WTC11 (cell line): ENCODE data around the gene CACNG7. TPM values are rescaled to one million over a fixed set of nuclear protein-coding genes. Genes with fewer than 3 reads are reported as not detected.

Experiments used
- ATAC-seq: fragments of 200-7000 bp; cut with Tn5 transposase; 2 replicates; pipeline ENCODE4 v1.10.0; 2021; ENCODE audit warnings: mild to moderate bottlenecking, moderate library complexity
- CTCF ChIA-PET: fragments of 300-600 bp; sonication (Branson Sonifier 250); formaldehyde crosslinking; loops from one replicate; lab custom pipeline; 2021; ENCODE audit warnings: antibody characterized with exemption; lab: Charles Lee
- POLR2A ChIA-PET: fragments of 350-600 bp; sonication (Branson Sonifier 250); formaldehyde crosslinking; loops from one replicate; lab custom pipeline; 2021; ENCODE audit warnings: antibody characterized with exemption; lab: Charles Lee
- DNase-seq: peaks from one replicate; pipeline ENCODE4 v3.0.0; 2021; ENCODE audit warnings: low spot score
- H3K27ac Mint-ChIP-seq: 2 replicates; pipeline ENCODE4 v1.8.0; 2021; ENCODE audit warnings: mixed read lengths
- H3K27me3 Mint-ChIP-seq: 2 replicates; pipeline ENCODE4 v1.8.0; 2021; ENCODE audit warnings: low read depth, mild to moderate bottlenecking, moderate library complexity, mixed read lengths
- H3K36me3 Mint-ChIP-seq: 2 replicates; pipeline ENCODE4 v1.8.0; 2021; ENCODE audit warnings: mixed read lengths
- H3K4me1 Mint-ChIP-seq: 2 replicates; pipeline ENCODE4 v1.8.0; 2022; ENCODE audit warnings: mixed read lengths
- H3K4me3 Mint-ChIP-seq: 2 replicates; pipeline ENCODE4 v1.8.0; 2021; ENCODE audit warnings: mild to moderate bottlenecking, moderate library complexity, mixed read lengths
- H3K9me3 Mint-ChIP-seq: 2 replicates; pipeline ENCODE4 v1.8.0; 2021; ENCODE audit warnings: mixed read lengths
- ATF1 ChIP-seq: sonication (generic); formaldehyde crosslinking; IDR thresholded peaks from 2 replicates; pipeline ENCODE4 v1.8.1; 2023; ENCODE audit warnings: mild to moderate bottlenecking, moderate library complexity, missing genetic modification reagents
- CREM ChIP-seq: sonication (generic); formaldehyde crosslinking; IDR thresholded peaks from 2 replicates; pipeline ENCODE4 v1.8.1; 2022; ENCODE audit warnings: mild to moderate bottlenecking, missing genetic modification reagents, moderate library complexity
- EMX1 ChIP-seq: fragments of 250-450 bp; sonication (Bioruptor Pico); IDR thresholded peaks from 2 replicates; pipeline ENCODE4 v1.8.0; 2021; ENCODE audit warnings: mild to moderate bottlenecking
- FOXK1 ChIP-seq: sonication (generic); formaldehyde crosslinking; IDR thresholded peaks from 2 replicates; pipeline ENCODE4 v1.8.0; 2022; ENCODE audit warnings: mild to moderate bottlenecking, moderate library complexity, missing genetic modification reagents
- JAZF1 ChIP-seq: fragments of 250-450 bp; sonication (Bioruptor Pico); IDR thresholded peaks from 2 replicates; pipeline ENCODE4 v1.9.0; 2021; ENCODE audit warnings: moderate library complexity, mild to moderate bottlenecking, inconsistent platforms
- MXD4 ChIP-seq: fragments of 250-450 bp; sonication (Bioruptor Pico); IDR thresholded peaks from 2 replicates; pipeline ENCODE4 v1.8.0; 2021; ENCODE audit warnings: mild to moderate bottlenecking, moderate library complexity, borderline replicate concordance
- NFE2L1 ChIP-seq: sonication (generic); formaldehyde crosslinking; IDR thresholded peaks from 2 replicates; pipeline ENCODE4 v1.8.1; 2023; ENCODE audit warnings: missing genetic modification reagents
- OVOL2 ChIP-seq: fragments of 250-450 bp; sonication (Bioruptor Pico); IDR thresholded peaks from 2 replicates; pipeline ENCODE4 v1.9.0; 2021; ENCODE audit warnings: mild to moderate bottlenecking, borderline replicate concordance
- SMAD3 ChIP-seq: sonication (generic); formaldehyde crosslinking; IDR thresholded peaks from 2 replicates; pipeline ENCODE4 v1.8.0; 2022; ENCODE audit warnings: missing genetic modification reagents, mild to moderate bottlenecking, borderline replicate concordance
- TCF7 ChIP-seq: sonication (generic); formaldehyde crosslinking; IDR thresholded peaks from 2 replicates; pipeline ENCODE4 v1.8.0; 2022; ENCODE audit warnings: mild to moderate bottlenecking, low read depth, missing genetic modification reagents, moderate library complexity
- TEAD1 ChIP-seq: sonication (generic); formaldehyde crosslinking; IDR thresholded peaks from 2 replicates; pipeline ENCODE4 v1.8.0; 2022; ENCODE audit warnings: mild to moderate bottlenecking, missing genetic modification reagents
- TEAD4 ChIP-seq: sonication (generic); formaldehyde crosslinking; IDR thresholded peaks from 2 replicates; pipeline ENCODE4 v1.8.0; 2022; ENCODE audit warnings: mild to moderate bottlenecking, missing genetic modification reagents
- ZNF138 ChIP-seq: sonication (generic); formaldehyde crosslinking; conservative IDR thresholded peaks from 2 replicates; pipeline ENCODE4 v1.8.1; 2022; ENCODE audit warnings: mild to moderate bottlenecking, moderate library complexity, missing genetic modification reagents
- ZNF232 ChIP-seq: sonication (generic); formaldehyde crosslinking; IDR thresholded peaks from 2 replicates; pipeline ENCODE4 v1.8.0; 2022; ENCODE audit warnings: mild to moderate bottlenecking, missing genetic modification reagents
- ZNF512 ChIP-seq: sonication (generic); formaldehyde crosslinking; IDR thresholded peaks from 2 replicates; pipeline ENCODE4 v1.8.1; 2022; ENCODE audit warnings: missing genetic modification reagents, borderline replicate concordance
- ZNF532 ChIP-seq: fragments of 250-450 bp; sonication (Bioruptor Pico); IDR thresholded peaks from 2 replicates; pipeline ENCODE4 v1.9.0; 2021; ENCODE audit warnings: mild to moderate bottlenecking, borderline replicate concordance
- total RNA-seq: library from RNA; stranded (reverse); gene quantifications from 3 replicates; pipeline ENCODE4 v1.2.3, GENCODE V29; 2021
- TF ChIP-seq, protein P1 (sequence below): sonication (generic); formaldehyde crosslinking; conservative IDR thresholded peaks from 2 replicates; pipeline ENCODE4 v1.8.1; 2022; ENCODE audit warnings: mild to moderate bottlenecking, missing genetic modification reagents
- TF ChIP-seq, protein P2 (sequence below): sonication (generic); formaldehyde crosslinking; IDR thresholded peaks from 2 replicates; pipeline ENCODE4 v1.8.1; 2023; ENCODE audit warnings: mild to moderate bottlenecking, moderate library complexity, missing genetic modification reagents
- TF ChIP-seq, protein P3 (sequence below): fragments of 250-450 bp; sonication (Bioruptor Pico); IDR thresholded peaks from 2 replicates; pipeline ENCODE4 v1.9.0; 2021; ENCODE audit warnings: moderate library complexity, mild to moderate bottlenecking, inconsistent platforms, borderline replicate concordance
- TF ChIP-seq, protein P4 (sequence below): sonication (generic); formaldehyde crosslinking; IDR thresholded peaks from 2 replicates; pipeline ENCODE4 v1.8.0; 2023; ENCODE audit warnings: missing genetic modification reagents
- TF ChIP-seq, protein P5 (sequence below): sonication (generic); formaldehyde crosslinking; IDR thresholded peaks from 2 replicates; pipeline ENCODE4 v1.8.0; 2022; ENCODE audit warnings: mild to moderate bottlenecking, missing genetic modification reagents

Gene CACNG7
- total RNA-seq, 1 experiment from 2014 or later, result 33.3 TPM

- TF ChIP-seq, protein P1, sequence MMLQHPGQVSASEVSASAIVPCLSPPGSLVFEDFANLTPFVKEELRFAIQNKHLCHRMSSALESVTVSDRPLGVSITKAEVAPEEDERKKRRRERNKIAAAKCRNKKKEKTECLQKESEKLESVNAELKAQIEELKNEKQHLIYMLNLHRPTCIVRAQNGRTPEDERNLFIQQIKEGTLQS (CRISPR knock-in tag), result no peak
- TF ChIP-seq ZNF512 (CRISPR knock-in tag) (no peak), ZNF138 (CRISPR knock-in tag) (no peak), TEAD1 (CRISPR knock-in tag) (0 out of 2 replicates have a peak, but pooled peaks have one; percentile 22), TCF7 (CRISPR knock-in tag) (no peak), ZNF232 (no peak), OVOL2 (no peak)
- TF ChIP-seq, protein P2, sequence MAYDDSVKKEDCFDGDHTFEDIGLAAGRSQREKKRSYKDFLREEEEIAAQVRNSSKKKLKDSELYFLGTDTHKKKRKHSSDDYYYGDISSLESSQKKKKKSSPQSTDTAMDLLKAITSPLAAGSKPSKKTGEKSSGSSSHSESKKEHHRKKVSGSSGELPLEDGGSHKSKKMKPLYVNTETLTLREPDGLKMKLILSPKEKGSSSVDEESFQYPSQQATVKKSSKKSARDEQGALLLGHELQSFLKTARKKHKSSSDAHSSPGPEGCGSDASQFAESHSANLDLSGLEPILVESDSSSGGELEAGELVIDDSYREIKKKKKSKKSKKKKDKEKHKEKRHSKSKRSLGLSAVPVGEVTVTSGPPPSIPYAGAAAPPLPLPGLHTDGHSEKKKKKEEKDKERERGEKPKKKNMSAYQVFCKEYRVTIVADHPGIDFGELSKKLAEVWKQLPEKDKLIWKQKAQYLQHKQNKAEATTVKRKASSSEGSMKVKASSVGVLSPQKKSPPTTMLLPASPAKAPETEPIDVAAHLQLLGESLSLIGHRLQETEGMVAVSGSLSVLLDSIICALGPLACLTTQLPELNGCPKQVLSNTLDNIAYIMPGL, result no peak
- TF ChIP-seq, protein P3, sequence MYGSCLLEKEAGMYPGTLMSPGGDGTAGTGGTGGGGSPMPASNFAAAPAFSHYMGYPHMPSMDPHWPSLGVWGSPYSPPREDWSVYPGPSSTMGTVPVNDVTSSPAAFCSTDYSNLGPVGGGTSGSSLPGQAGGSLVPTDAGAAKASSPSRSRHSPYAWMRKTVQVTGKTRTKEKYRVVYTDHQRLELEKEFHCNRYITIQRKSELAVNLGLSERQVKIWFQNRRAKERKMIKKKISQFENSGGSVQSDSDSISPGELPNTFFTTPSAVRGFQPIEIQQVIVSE (CRISPR knock-in tag), result no peak
- TF ChIP-seq, protein P4, sequence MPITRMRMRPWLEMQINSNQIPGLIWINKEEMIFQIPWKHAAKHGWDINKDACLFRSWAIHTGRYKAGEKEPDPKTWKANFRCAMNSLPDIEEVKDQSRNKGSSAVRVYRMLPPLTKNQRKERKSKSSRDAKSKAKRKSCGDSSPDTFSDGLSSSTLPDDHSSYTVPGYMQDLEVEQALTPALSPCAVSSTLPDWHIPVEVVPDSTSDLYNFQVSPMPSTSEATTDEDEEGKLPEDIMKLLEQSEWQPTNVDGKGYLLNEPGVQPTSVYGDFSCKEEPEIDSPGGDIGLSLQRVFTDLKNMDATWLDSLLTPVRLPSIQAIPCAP (CRISPR knock-in tag), result no peak
- TF ChIP-seq, protein P5, sequence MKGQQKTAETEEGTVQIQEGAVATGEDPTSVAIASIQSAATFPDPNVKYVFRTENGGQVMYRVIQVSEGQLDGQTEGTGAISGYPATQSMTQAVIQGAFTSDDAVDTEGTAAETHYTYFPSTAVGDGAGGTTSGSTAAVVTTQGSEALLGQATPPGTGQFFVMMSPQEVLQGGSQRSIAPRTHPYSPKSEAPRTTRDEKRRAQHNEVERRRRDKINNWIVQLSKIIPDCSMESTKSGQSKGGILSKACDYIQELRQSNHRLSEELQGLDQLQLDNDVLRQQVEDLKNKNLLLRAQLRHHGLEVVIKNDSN (CRISPR knock-in tag), result no peak
These were observed 51.1 kb downstream of the CACNG7 start (continued) for GRCh38 chr19:53960187-53960586.

- Mint-ChIP-seq H3K27ac (peak overlapping the region; percentile 20; the same call in 1 of the 2 replicates), H3K4me3 (peak overlapping the region; percentile 79), H3K9me3 (no peaks in the 10 kb centered on the region), H3K27me3 (peaks cover 5% of the 10 kb centered on the region; the same call in 1 of the 2 replicates), H3K4me1 (peaks cover 57% of the 10 kb centered on the region), H3K36me3 (peaks cover 18% of the 10 kb centered on the region)
- ChIA-PET CTCF (interaction anchor here (0.6 to 6.4 kb wide), 8 partner anchors 13 to 69 kb away, joined by 3 to 38 read pairs (median 6); partner anchors contain the start of gene CACNG7), POLR2A (interaction anchor here (0.7 to 1.3 kb wide), 4 partner anchors 19 to 189 kb away, joined by 5 to 9 read pairs (median 6); partner anchors contain the start of gene MYADM)
- TF ChIP-seq ATF1 (CRISPR knock-in tag), result no peak
- TF ChIP-seq SMAD3, result no peak
- no peak for TF ChIP-seq MXD4 (CRISPR knock-in tag)
- TF ChIP-seq TEAD4 (CRISPR knock-in tag), result no peak
- no peak for TF ChIP-seq ZNF532 (CRISPR knock-in tag)
- TF ChIP-seq JAZF1 (CRISPR knock-in tag), result no peak
- no peak for TF ChIP-seq NFE2L1 (CRISPR knock-in tag)
- TF ChIP-seq EMX1, result no peak
- no peak for TF ChIP-seq FOXK1 (CRISPR knock-in tag)
- TF ChIP-seq, protein P5 (CRISPR knock-in tag), result no peak
- TF ChIP-seq CREM (CRISPR knock-in tag), result no peak
- ATAC-seq (no peak), DNase-seq (no peak)
These were observed 51.8 kb downstream of the CACNG7 start for GRCh38 chr19:53960886-53961285.
